ENCODE results near the gene RHBDL2. TPM values are rescaled to one million over a fixed set of nuclear protein-coding genes. Genes with fewer than 3 reads are reported as not detected.

RHBDL2 gene
- total and polyA plus RNA-seq, 4 experiments from 2014 or later, result not detected

DNA sequence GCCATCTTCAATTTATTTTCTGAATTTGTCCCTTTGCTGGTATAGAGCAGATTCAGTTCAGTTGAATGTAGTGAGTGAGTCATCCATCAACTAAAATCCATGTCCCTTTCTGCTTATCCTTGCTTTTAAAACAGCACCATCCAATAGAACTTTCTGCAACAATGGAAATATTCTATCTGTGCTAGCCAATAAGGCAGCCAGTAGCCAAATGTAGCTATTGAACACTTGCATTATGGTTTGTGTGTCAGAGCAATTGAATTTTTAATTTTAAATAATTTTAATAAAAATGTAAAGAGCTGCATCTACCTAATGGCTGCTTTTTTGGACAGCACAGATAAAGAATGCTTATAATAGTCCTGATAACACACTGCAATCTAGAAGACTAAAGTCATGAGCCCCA is 60.1 kb downstream of the RHBDL2 start, which contains the start of gene GJA9:
Gene GJA9, minus strand, starts transcription at position 101 of the 400 bp plus-strand sequence. CDS start 5,489 bp downstream, outside the sequence.
- Mint-ChIP-seq H3K4me1 (no peaks in the 10 kb centered on the region), H3K27ac (no peak within 1 kb of the TSS), H3K4me3 (no peak within 1 kb of the TSS), H3K27me3 (no peaks in the 10 kb centered on the region), H3K36me3 (no peaks in the 10 kb centered on the region), H3K9me3 (no peaks in the 10 kb centered on the region)
- H3K4me1 ChIP-seq (ENCODE audit: insufficient read depth, low read length), result no peaks in the 10 kb centered on the region
- DNase-seq, result no peak
- H3K4me3 ChIP-seq (ENCODE audit: low read length in 2 of 2), result no peak within 1 kb of the TSS
- intact Hi-C loops (cut with micrococcal nuclease), result no loop called here
- H3K27ac ChIP-seq (ENCODE audit: low read depth, low read length), result no peak within 1 kb of the TSS
- POLR2A ChIA-PET (ENCODE audit: partially characterized antibody), result no interaction called here
- H3K36me3 ChIP-seq (ENCODE audit: insufficient read depth, low read length), result no peaks in the 10 kb centered on the region
- no peaks in the 10 kb centered on the region for H3K27me3 ChIP-seq (ENCODE audit: insufficient read depth, low read length)
- no peaks in the 10 kb centered on the region for H3K9me3 ChIP-seq (ENCODE audit: control insufficient read depth in 1 of 2, low read length in 2 of 2)
- CTCF ChIA-PET (ENCODE audit: partially characterized antibody), result interaction anchor here (0.6 to 1.6 kb wide), 2 partner anchors 148 to 211 kb away, joined by 3 to 4 read pairs; no protein-coding TSS in a partner anchor

DNA sequence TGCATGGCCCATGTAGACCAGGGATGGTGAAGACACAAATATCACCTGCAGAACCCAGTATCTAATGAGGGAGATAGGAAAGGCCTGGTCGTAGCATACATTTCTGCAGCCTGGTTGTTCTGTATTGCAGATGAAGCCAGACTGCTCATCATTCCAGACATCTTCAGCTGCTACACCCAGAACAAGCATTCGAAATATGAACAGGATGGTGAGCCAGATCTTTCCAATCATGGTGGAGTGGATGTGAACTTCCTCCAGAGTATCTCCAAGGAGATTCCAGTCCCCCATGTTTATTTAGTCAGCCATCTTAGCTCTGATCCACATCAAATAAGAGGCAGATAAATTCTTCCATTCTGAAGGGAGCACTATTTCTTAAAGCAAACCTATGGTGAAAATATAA is 65.8 kb downstream of the RHBDL2 start:
- H3K9me3 ChIP-seq (ENCODE audit: control insufficient read depth in 1 of 2, low read length in 2 of 2), result no peaks in the 10 kb centered on the region
- POLR2A ChIA-PET (ENCODE audit: partially characterized antibody), result no interaction called here
- H3K4me1 Mint-ChIP-seq, result peaks cover 13 to 34% (median 22%) of the 10 kb centered on the region in 4 donors
- DNase-seq, result no peak
- no peaks in the 10 kb centered on the region for H3K9me3 Mint-ChIP-seq
- no peak overlapping the region for H3K4me3 ChIP-seq (ENCODE audit: low read length in 2 of 2)
- no peaks in the 10 kb centered on the region for H3K27me3 ChIP-seq (ENCODE audit: insufficient read depth, low read length)
- CTCF ChIA-PET (ENCODE audit: partially characterized antibody), result interaction anchor here (1.0 kb wide), 1 partner anchor 216 kb away, joined by 4 read pairs; no protein-coding TSS in a partner anchor
- H3K27ac ChIP-seq (ENCODE audit: low read depth, low read length), result no peak overlapping the region
- H3K36me3 Mint-ChIP-seq, result peaks cover 0 to 8% of the 10 kb centered on the region in 2 donors
- peak overlapping the region in 1 of 7 donors; percentile 28 for H3K27ac Mint-ChIP-seq
- no peak overlapping the region for H3K4me3 Mint-ChIP-seq
- intact Hi-C loops (cut with micrococcal nuclease), result no loop called here
- no peaks in the 10 kb centered on the region for H3K27me3 Mint-ChIP-seq
- H3K4me1 ChIP-seq (ENCODE audit: insufficient read depth, low read length), result peaks cover 35% of the 10 kb centered on the region
- no peaks in the 10 kb centered on the region for H3K36me3 ChIP-seq (ENCODE audit: insufficient read depth, low read length)

DNA sequence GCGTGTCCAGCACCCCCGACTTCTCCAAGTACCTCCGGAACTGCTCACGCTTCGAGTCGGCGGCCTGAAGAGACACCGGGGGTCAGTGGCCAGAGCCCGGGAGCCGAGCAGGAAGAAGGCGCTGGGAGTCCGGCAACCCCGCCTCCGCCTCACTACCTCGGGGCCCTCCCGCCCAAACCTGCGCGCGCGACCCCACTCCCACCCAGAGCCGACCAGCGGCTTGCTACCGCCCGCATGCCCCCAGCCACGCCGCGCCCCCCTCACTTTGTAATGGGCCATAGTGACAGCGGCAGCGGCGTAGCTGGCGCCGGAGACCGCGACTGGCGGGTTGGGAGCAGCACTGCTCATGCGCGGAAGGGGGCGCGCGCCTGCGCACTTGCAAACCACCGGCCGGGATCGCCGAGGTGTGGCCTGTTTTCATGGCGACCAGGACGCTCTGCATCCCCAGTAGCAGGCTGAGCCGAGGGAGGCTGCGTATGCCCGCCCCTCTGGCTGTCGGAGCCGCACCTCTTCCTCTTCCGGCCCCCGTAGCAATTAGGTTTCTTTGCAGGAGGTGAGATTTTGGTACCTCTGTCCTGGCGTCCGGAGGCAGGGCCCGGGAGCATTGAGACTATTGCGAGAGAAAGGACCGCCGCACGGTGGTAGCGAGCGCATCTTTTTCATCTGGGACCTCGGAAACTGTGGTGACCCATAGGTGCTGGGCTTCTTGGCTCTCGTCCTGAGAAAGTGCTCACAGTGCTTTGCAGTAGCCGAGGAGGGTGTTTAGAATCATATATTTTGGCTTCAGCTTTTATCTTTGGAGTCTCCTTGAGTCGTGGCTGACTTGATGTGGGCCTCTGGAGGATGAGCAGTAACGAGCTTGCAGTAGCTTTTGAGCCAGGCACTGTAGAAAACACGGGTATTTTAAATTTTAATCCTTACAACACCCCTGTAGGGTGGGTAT is 68.3 kb downstream of the RHBDL2 start, which contains the start of gene MYCBP:
Gene MYCBP, minus strand, starts transcription at position 322 of the 943 bp plus-strand sequence. Its CDS starts 43 bp downstream, at position 279.
- H3K4me1 ChIP-seq (ENCODE audit: insufficient read depth, low read length), result peaks cover 35% of the 10 kb centered on the region
- H3K27ac ChIP-seq (ENCODE audit: low read depth, low read length), result peak within 1 kb of the TSS; percentile 79
- Mint-ChIP-seq H3K4me1 (peaks cover 16 to 34% (median 25%) of the 10 kb centered on the region in 4 donors), H3K9me3 (no peaks in the 10 kb centered on the region), H3K27me3 (no peaks in the 10 kb centered on the region), H3K27ac (peak within 1 kb of the TSS; percentile 88 to 94 (median 93)), H3K36me3 (peaks cover 0 to 8% of the 10 kb centered on the region in 2 donors), H3K4me3 (peak within 1 kb of the TSS; percentile 88 to 95 (median 92))
- H3K4me3 ChIP-seq (ENCODE audit: low read length in 2 of 2), result peak within 1 kb of the TSS; percentile 77 to 81
- peak; percentile 96 to 99 (median 98) for DNase-seq
- H3K36me3 ChIP-seq (ENCODE audit: insufficient read depth, low read length), result no peaks in the 10 kb centered on the region
- ChIA-PET CTCF (ENCODE audit: partially characterized antibody) (interaction anchor here (0.5 to 2.3 kb wide), 5 partner anchors 14 to 519 kb away, joined by 3 to 14 read pairs (median 3); partner anchors contain the start of gene NDUFS5), POLR2A (ENCODE audit: partially characterized antibody) (interaction anchor here (0.5 to 3.0 kb wide), 10 partner anchors 9 to 702 kb away, joined by 3 to 28 read pairs (median 4); partner anchors contain the start of genes NDUFS5 and RRAGC)
- H3K9me3 ChIP-seq (ENCODE audit: control insufficient read depth in 1 of 2, low read length in 2 of 2), result no peaks in the 10 kb centered on the region
- no peaks in the 10 kb centered on the region for H3K27me3 ChIP-seq (ENCODE audit: insufficient read depth, low read length)
- intact Hi-C loops (cut with micrococcal nuclease), result loop anchor here (1.0 to 5.0 kb wide), 5 partner anchors 14 to 219 kb away; partner anchors contain the start of genes AKIRIN1, NDUFS5 and RRAGC

DNA sequence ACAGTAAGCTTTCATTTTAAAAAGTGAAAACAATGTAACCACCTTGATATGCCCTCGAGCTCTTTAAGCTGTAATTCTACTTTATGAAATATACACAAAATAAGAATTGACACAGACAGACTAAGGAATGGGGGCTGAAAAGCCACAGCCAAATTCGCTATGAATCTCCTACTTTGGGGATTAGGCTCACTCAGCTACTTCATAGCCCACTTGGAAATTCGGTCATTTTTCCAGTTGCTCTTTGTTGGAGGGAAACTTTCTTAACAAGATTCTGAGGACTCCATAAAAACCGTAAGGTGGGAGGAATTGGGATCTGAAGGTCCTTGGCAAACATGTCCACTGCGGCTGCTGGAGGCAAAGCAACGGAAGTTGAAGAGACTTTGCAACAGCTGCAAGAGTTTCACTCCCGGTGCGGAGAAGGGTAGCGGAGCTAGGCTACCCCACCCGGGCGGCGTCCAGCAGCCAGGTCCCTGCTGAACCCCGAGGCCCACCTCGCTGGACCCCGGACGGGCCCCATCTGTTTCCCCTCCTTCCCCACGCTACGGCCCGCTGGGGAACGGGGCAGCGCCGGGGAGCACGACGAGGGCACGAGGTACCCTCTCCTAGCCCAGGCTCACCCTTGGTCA is 69.1 kb downstream of the RHBDL2 start:
- intact Hi-C loops (cut with micrococcal nuclease), result loop anchor here (1.0 to 5.0 kb wide), 5 partner anchors 13 to 220 kb away; partner anchors contain the start of genes AKIRIN1, NDUFS5 and RRAGC
- H3K4me1 ChIP-seq (ENCODE audit: insufficient read depth, low read length), result peaks cover 35% of the 10 kb centered on the region
- Mint-ChIP-seq H3K27ac (peak overlapping the region; percentile 75 to 94 (median 88)), H3K4me1 (peaks cover 20 to 34% (median 30%) of the 10 kb centered on the region in 4 donors), H3K36me3 (peaks cover 0 to 8% of the 10 kb centered on the region in 2 donors), H3K27me3 (no peaks in the 10 kb centered on the region), H3K4me3 (peak overlapping the region; percentile 88 to 95 (median 92)), H3K9me3 (no peaks in the 10 kb centered on the region)
- H3K9me3 ChIP-seq (ENCODE audit: control insufficient read depth in 1 of 2, low read length in 2 of 2), result no peaks in the 10 kb centered on the region
- no peaks in the 10 kb centered on the region for H3K36me3 ChIP-seq (ENCODE audit: insufficient read depth, low read length)
- POLR2A ChIA-PET (ENCODE audit: partially characterized antibody), result interaction anchor here (0.5 to 3.0 kb wide), 11 partner anchors 8 to 703 kb away, joined by 3 to 28 read pairs (median 4); partner anchors contain the start of genes NDUFS5 and RRAGC
- H3K27me3 ChIP-seq (ENCODE audit: insufficient read depth, low read length), result no peaks in the 10 kb centered on the region
- H3K27ac ChIP-seq (ENCODE audit: low read depth, low read length), result peak overlapping the region; percentile 79
- CTCF ChIA-PET (ENCODE audit: partially characterized antibody), result interaction anchor here (0.5 to 2.3 kb wide), 3 partner anchors 219 to 520 kb away, joined by 3 to 14 read pairs (median 4); no protein-coding TSS in a partner anchor
- DNase-seq, result peak; percentile 18 to 46 (median 35)
- peak overlapping the region; percentile 55 to 81 for H3K4me3 ChIP-seq (ENCODE audit: low read length in 2 of 2)

DNA sequence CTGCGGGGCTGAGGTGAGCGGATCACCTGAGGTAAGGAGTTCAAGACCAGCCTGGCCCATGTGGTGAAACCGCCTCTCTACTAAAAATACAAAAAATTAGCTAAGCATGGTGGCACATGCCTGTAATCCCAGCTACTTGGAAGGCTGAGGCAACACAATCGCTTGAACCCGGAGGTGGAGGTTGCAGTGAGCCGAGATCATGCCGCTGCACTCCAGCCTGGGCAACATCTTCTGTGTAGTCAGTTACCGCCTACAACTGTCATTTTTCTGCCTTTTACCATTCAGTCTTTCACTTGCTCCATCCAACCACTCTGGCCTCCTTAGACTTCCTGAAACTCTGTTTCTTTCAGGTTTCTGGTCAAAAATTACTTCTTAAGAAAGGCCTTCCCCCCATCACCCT is 70.6 kb downstream of the RHBDL2 start:
- ChIA-PET POLR2A (ENCODE audit: partially characterized antibody) (interaction anchor here (3.0 kb wide), 1 partner anchor 11 kb away, joined by 28 read pairs; the partner anchor contains the start of gene RRAGC), CTCF (ENCODE audit: partially characterized antibody) (interaction anchor here (1.1 to 1.3 kb wide), 2 partner anchors 9 to 228 kb away, joined by 3 read pairs; no protein-coding TSS in a partner anchor)
- H3K4me1 Mint-ChIP-seq, result peaks cover 20 to 34% (median 31%) of the 10 kb centered on the region in 4 donors
- peaks cover 35% of the 10 kb centered on the region for H3K4me1 ChIP-seq (ENCODE audit: insufficient read depth, low read length)
- H3K27ac Mint-ChIP-seq, result peak overlapping the region in 3 of 7 donors; percentile 34 to 55 (median 53)
- no peaks in the 10 kb centered on the region for H3K27me3 ChIP-seq (ENCODE audit: insufficient read depth, low read length)
- intact Hi-C loops (cut with micrococcal nuclease), result loop anchor here (5.0 kb wide), 1 partner anchor 106 kb away; no protein-coding TSS in a partner anchor
- no peaks in the 10 kb centered on the region for H3K9me3 ChIP-seq (ENCODE audit: control insufficient read depth in 1 of 2, low read length in 2 of 2)
- no peak overlapping the region for H3K4me3 ChIP-seq (ENCODE audit: low read length in 2 of 2)
- no peaks in the 10 kb centered on the region for H3K9me3 Mint-ChIP-seq
- H3K4me3 Mint-ChIP-seq, result peak overlapping the region in 4 of 8 donors; percentile 26 to 92 (median 43)
- H3K27ac ChIP-seq (ENCODE audit: low read depth, low read length), result no peak overlapping the region
- no peaks in the 10 kb centered on the region for H3K36me3 ChIP-seq (ENCODE audit: insufficient read depth, low read length)
- DNase-seq, result no peak
- peaks cover 0 to 10% of the 10 kb centered on the region in 2 donors for H3K36me3 Mint-ChIP-seq
- no peaks in the 10 kb centered on the region for H3K27me3 Mint-ChIP-seq

DNA sequence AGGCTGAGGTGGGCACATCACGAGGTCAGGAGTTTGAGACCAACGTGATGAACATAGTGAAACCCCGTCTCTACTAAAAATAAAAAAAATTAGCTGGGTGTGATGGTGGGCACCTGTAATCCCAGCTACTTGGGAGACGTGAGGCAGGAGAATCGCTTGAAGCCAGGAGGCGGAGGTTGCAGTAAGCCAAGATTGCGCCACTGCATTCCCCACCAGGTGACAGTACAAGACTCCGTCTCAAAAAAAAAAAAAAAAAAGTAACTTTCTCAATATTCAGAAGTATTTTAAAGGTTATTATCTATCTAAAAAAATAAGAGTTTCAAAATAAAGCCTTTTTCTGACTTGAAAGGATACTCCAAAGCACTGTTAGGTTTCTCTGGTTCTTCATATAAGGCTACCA is 74.4 kb downstream of the RHBDL2 start:
- peaks cover 14% of the 10 kb centered on the region for H3K4me1 ChIP-seq (ENCODE audit: insufficient read depth, low read length)
- peaks cover 13 to 28% of the 10 kb centered on the region in 2 donors for H3K36me3 Mint-ChIP-seq
- H3K4me3 Mint-ChIP-seq, result no peak overlapping the region
- no peaks in the 10 kb centered on the region for H3K9me3 Mint-ChIP-seq
- H3K27me3 ChIP-seq (ENCODE audit: insufficient read depth, low read length), result no peaks in the 10 kb centered on the region
- no peaks in the 10 kb centered on the region for H3K9me3 ChIP-seq (ENCODE audit: control insufficient read depth in 1 of 2, low read length in 2 of 2)
- no peak overlapping the region for H3K27ac Mint-ChIP-seq
- peaks cover 26 to 40% (median 33%) of the 10 kb centered on the region in 4 donors for H3K4me1 Mint-ChIP-seq
- ChIA-PET POLR2A (ENCODE audit: partially characterized antibody) (interaction anchor here (1.2 kb wide), 1 partner anchor 111 kb away, joined by 4 read pairs; no protein-coding TSS in a partner anchor), CTCF (ENCODE audit: partially characterized antibody) (interaction anchor here (1.1 kb wide), 1 partner anchor 231 kb away, joined by 3 read pairs; no protein-coding TSS in a partner anchor)
- H3K27ac ChIP-seq (ENCODE audit: low read depth, low read length), result no peak overlapping the region
- no peak overlapping the region for H3K4me3 ChIP-seq (ENCODE audit: low read length in 2 of 2)
- DNase-seq, result no peak
- intact Hi-C loops (cut with micrococcal nuclease), result no loop called here
- no peaks in the 10 kb centered on the region for H3K27me3 Mint-ChIP-seq
- peaks cover 9% of the 10 kb centered on the region for H3K36me3 ChIP-seq (ENCODE audit: insufficient read depth, low read length)

Measured in CD4-positive, alpha-beta memory T cell (primary cell).